Loucy (cell line): Measurements from ENCODE around the gene OPRM1.

ENCODE experiments used
- CTCF ChIP-seq: fragments of 200-600 bp; sonication (generic); conservative IDR thresholded peaks from 2 replicates; pipeline ENCODE4 v1.5.1; 2014; ENCODE audit warnings: mild to moderate bottlenecking, antibody characterized with exemption, low read length
- EZH2phosphoT487 ChIP-seq: fragments of 200-600 bp; IDR thresholded peaks from 2 replicates; pipeline ENCODE4 v1.6.1; 2018; ENCODE audit warnings: antibody characterized with exemption, mild to moderate bottlenecking, moderate library complexity, borderline replicate concordance

GRCh38 chr6:154143753-154144152 is 104.7 kb downstream of the OPRM1 start:
- no peak for TF ChIP-seq EZH2phosphoT487
- TF ChIP-seq CTCF: no peak
